ENCODE results near the gene DPY19L1. TPM values are rescaled to one million over a fixed set of nuclear protein-coding genes. Genes with fewer than 3 reads are reported as not detected.

The DPY19L1 gene
- total RNA-seq, 1 experiment from 2014 or later: 14.3 TPM

DNA sequence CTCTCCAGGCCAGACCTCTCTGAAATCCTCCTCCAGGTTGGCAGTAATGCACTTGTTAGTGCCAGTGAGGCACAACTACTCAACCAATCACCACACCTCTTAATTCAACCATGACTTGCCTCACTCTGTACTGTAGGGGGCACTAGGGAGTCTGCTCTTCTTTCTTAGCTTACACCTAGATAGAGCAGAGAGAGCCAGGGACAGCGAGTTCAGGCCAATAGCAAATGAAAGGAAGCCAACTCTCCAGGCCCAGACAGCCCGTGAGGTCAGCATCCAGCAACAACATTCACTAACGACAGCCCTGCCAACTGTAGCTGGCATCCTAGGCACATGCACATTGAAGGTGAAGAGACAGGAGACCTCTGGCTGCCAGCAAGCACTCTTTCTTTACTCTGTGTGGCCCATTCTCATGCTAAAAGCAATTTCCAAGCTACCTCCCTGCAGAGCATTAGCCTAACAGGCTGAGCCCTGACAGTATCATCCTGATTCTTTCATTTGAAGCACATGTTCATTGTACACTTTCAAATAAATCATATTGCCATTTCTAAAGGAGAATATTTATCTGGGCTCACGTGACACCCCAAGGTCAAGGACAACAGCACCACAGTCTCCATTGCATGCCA is 136.3 kb downstream of the DPY19L1 start:
- no peak overlapping the region for H2BK5ac ChIP-seq (ENCODE audit: insufficient read length, low read length)
- H3K27ac ChIP-seq (ENCODE audit: insufficient read length, low read depth, low read length): no peak overlapping the region
- TF ChIP-seq, protein P1, sequence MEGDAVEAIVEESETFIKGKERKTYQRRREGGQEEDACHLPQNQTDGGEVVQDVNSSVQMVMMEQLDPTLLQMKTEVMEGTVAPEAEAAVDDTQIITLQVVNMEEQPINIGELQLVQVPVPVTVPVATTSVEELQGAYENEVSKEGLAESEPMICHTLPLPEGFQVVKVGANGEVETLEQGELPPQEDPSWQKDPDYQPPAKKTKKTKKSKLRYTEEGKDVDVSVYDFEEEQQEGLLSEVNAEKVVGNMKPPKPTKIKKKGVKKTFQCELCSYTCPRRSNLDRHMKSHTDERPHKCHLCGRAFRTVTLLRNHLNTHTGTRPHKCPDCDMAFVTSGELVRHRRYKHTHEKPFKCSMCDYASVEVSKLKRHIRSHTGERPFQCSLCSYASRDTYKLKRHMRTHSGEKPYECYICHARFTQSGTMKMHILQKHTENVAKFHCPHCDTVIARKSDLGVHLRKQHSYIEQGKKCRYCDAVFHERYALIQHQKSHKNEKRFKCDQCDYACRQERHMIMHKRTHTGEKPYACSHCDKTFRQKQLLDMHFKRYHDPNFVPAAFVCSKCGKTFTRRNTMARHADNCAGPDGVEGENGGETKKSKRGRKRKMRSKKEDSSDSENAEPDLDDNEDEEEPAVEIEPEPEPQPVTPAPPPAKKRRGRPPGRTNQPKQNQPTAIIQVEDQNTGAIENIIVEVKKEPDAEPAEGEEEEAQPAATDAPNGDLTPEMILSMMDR (conservative IDR thresholded peaks at IDR 0.05): peak; percentile 77
- no peaks in the 10 kb centered on the region for H3K79me1 ChIP-seq (ENCODE audit: insufficient read depth, low read depth, low read length, poor library complexity, severe bottlenecking)
- no peak overlapping the region for H3K4me3 Mint-ChIP-seq
- H2AFZ ChIP-seq (ENCODE audit: low read length): no peak overlapping the region
- H3K27me3 Mint-ChIP-seq (ENCODE audit: low read depth): peaks cover 4% of the 10 kb centered on the region
- H3K4me2 ChIP-seq (ENCODE audit: insufficient read depth, insufficient read length, low read length): no peak overlapping the region
- H3T11ph ChIP-seq (ENCODE audit: low read length): no peak overlapping the region
- H3K23me2 ChIP-seq (ENCODE audit: insufficient read length, low read depth, low read length, poor library complexity, severe bottlenecking): no peaks in the 10 kb centered on the region
- peak; percentile 69 for DNase-seq
- H3K27me3 ChIP-seq (ENCODE audit: insufficient read depth, low read length): no peaks in the 10 kb centered on the region; the same call in 1 of the 2 replicates
- H2BK20ac ChIP-seq (ENCODE audit: low read depth, low read length, poor library complexity, severe bottlenecking): no peak overlapping the region
- H3K4me1 Mint-ChIP-seq: peaks cover 27 to 31% of the 10 kb centered on the region in 2 experiments
- H4K5ac ChIP-seq (ENCODE audit: insufficient read length, low read depth, low read length): no peak overlapping the region
- H3K9me3 ChIP-seq (ENCODE audit: control insufficient read depth, low read depth, low read length): peaks cover 4% of the 10 kb centered on the region
- peaks cover 10 to 15% of the 10 kb centered on the region in 2 experiments for H3K9me3 Mint-ChIP-seq
- peaks cover 7% of the 10 kb centered on the region; the same call in 1 of the 2 replicates for H3K4me1 ChIP-seq (ENCODE audit: insufficient read depth, low read length)
- no peak overlapping the region for H3K14ac ChIP-seq (ENCODE audit: insufficient read depth, low read length)
- no peak overlapping the region for H2BK12ac ChIP-seq (ENCODE audit: insufficient read length, low read depth, low read length)
- H3K79me2 ChIP-seq (ENCODE audit: insufficient read depth, low read length): no peaks in the 10 kb centered on the region
- no CpG with 5 or more reads among the region's 4 CpGs for WGBS (ENCODE audit: extremely low coverage, insufficient read length, low lambda C conversion rate)
- H3K4ac ChIP-seq (ENCODE audit: low read depth, low read length): no peak overlapping the region
- no peaks in the 10 kb centered on the region for H4K20me1 ChIP-seq (ENCODE audit: control insufficient read depth, insufficient read depth, insufficient read length)
- no peak overlapping the region for H2BK120ac ChIP-seq (ENCODE audit: low read depth, low read length, poor library complexity, severe bottlenecking)
- no peak overlapping the region for H3K56ac ChIP-seq (ENCODE audit: insufficient read length, low read depth, low read length)
- H4K91ac ChIP-seq (ENCODE audit: insufficient read length, low read depth, low read length): no peak overlapping the region
- H3K27ac Mint-ChIP-seq: no peak overlapping the region
- no peak overlapping the region for H3K18ac ChIP-seq (ENCODE audit: insufficient read length, low read depth, low read length)
- H3K9ac ChIP-seq (ENCODE audit: extremely low read depth, insufficient read length, low read length): no peak overlapping the region
- no peak overlapping the region for H4K8ac ChIP-seq (replicated peaks; ENCODE audit: insufficient read length, low read depth, low read length)
- no peak overlapping the region for H2BK15ac ChIP-seq (ENCODE audit: low read depth, low read length)
- H3K36me3 Mint-ChIP-seq (ENCODE audit: insufficient read depth in 1 of 3, low read depth in 3 of 3): peaks cover 5 to 10% (median 6%) of the 10 kb centered on the region in 3 experiments
- H2AK5ac ChIP-seq (ENCODE audit: insufficient read length, low read length): no peak overlapping the region
- no peak overlapping the region for H3K23ac ChIP-seq (ENCODE audit: insufficient read length, low read depth, low read length)

Measured in H9 (cell line).